ENCODE data around the gene PDE10A.
"Not testable (repeated sequence)": the region's sequence is repeated elsewhere in the genome, so short reads cannot be mapped to it uniquely, and the experiment has no call there.

The PDE10A gene

GRCh38 chr6:165586706-165587105 is 76.3 kb downstream of the PDE10A start:
- no peak for DNase-seq (ENCODE audit: low spot score)

- no peak for DNase-seq (ENCODE audit: low spot score)
These were observed 78.0 kb downstream of the PDE10A start for GRCh38 chr6:165585060-165585459.

- DNase-seq (ENCODE audit: low spot score) = no peak
These were observed 78.5 kb downstream of the PDE10A start for GRCh38 chr6:165584541-165584940.

GRCh38 chr6:165581678-165582077 is 81.4 kb downstream of the PDE10A start:
- no peak for DNase-seq (ENCODE audit: low spot score)

- no peak for DNase-seq (ENCODE audit: low spot score)
These were observed 82.9 kb downstream of the PDE10A start for GRCh38 chr6:165580136-165580535.

GRCh38 chr6:165579151-165579550 is 83.9 kb downstream of the PDE10A start:
- no peak for DNase-seq (ENCODE audit: low spot score)

GRCh38 chr6:165577556-165577955 is 85.5 kb downstream of the PDE10A start:
- DNase-seq (ENCODE audit: low spot score) = no peak

GRCh38 chr6:165575158-165575549 is 87.9 kb downstream of the PDE10A start:
- DNase-seq (ENCODE audit: low spot score) = no peak

GRCh38 chr6:165574220-165575157 is 88.6 kb downstream of the PDE10A start:
- no peak for DNase-seq (ENCODE audit: low spot score)

- DNase-seq (ENCODE audit: low spot score) = no peak
These were observed 89.4 kb downstream of the PDE10A start for GRCh38 chr6:165573671-165574070.

GRCh38 chr6:165571721-165572132 is 91.3 kb downstream of the PDE10A start:
- DNase-seq (ENCODE audit: low spot score) = no peak

GRCh38 chr6:165571068-165571682 is 91.9 kb downstream of the PDE10A start:
- DNase-seq (ENCODE audit: low spot score) = no peak

GRCh38 chr6:165568326-165568725 is 94.7 kb downstream of the PDE10A start:
- DNase-seq (ENCODE audit: low spot score) = no peak

- DNase-seq (ENCODE audit: low spot score) = no peak
These were observed 96.8 kb downstream of the PDE10A start for GRCh38 chr6:165566088-165566828.

GRCh38 chr6:165562421-165563090 is 100.5 kb downstream of the PDE10A start:
- DNase-seq (ENCODE audit: low spot score) = no peak

- no peak for DNase-seq (ENCODE audit: low spot score)
These were observed 103.4 kb downstream of the PDE10A start for GRCh38 chr6:165559632-165560031.

- not testable (repeated sequence) for DNase-seq (ENCODE audit: low spot score)
These were observed 104.9 kb downstream of the PDE10A start for GRCh38 chr6:165558097-165558496.

GRCh38 chr6:165557674-165558073 is 105.4 kb downstream of the PDE10A start:
- DNase-seq (ENCODE audit: low spot score) = no peak

GRCh38 chr6:165556116-165556843 is 106.8 kb downstream of the PDE10A start:
- DNase-seq (ENCODE audit: low spot score) = no peak

- not testable (repeated sequence) for DNase-seq (ENCODE audit: low spot score)
These were observed 108.4 kb downstream of the PDE10A start for GRCh38 chr6:165554644-165555043.

GRCh38 chr6:165552248-165552736 is 110.7 kb downstream of the PDE10A start:
- no peak for DNase-seq (ENCODE audit: low spot score)

Data from hematopoietic multipotent progenitor cell treated with erythropoietin and hydrocortisone succinate and interleukin-3 and kit ligand, for 17 days (in vitro differentiated cells).